GM21381 (cell line): Measurements from ENCODE around the gene EXOC2.
"Not testable (repeated sequence)": the region's sequence is repeated elsewhere in the genome, so short reads cannot be mapped to it uniquely, and the experiment has no call there.

Experiments
- ATAC-seq: cut with Tn5 transposase; IDR thresholded peaks from one replicate; pipeline ENCODE4 v1.9.1; 2021; ENCODE audit warnings: mild to moderate bottlenecking, moderate library complexity; ENCODE audit not compliant: unreplicated experiment

Gene EXOC2

DNA sequence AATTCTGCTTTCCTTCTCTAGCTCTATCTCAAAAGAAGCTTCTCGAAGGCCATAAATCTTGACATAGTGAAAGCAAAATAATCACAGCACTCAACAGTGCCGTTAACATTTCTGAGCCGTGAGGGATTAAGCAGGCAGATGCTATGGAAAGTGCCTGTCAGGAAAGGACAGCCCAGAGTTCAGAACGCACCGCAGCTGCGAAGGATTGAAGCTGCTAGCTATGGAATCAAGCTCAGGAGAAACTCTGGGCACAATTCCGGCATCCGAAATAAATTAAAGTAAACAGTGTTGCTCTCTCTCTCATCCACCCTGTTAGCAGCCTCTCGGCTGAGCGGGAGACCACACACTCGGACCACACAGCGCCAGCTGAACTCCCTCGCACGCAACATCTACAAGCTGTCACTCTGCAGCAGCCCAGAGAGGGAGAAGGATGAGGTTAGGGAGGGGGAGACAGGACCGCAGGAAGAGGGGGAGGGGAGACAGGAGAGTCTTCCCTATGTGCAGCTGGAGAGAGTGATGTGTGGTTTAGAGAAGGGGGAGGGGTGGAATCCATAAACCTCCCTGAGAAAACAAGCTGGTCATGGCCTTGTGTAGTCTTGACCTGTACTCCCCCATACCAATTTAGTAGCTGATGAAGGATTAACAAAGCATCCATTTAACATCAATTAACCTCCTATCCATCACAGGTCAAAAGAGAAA is 9.0 kb downstream of the EXOC2 start:
- no peak for ATAC-seq

DNA sequence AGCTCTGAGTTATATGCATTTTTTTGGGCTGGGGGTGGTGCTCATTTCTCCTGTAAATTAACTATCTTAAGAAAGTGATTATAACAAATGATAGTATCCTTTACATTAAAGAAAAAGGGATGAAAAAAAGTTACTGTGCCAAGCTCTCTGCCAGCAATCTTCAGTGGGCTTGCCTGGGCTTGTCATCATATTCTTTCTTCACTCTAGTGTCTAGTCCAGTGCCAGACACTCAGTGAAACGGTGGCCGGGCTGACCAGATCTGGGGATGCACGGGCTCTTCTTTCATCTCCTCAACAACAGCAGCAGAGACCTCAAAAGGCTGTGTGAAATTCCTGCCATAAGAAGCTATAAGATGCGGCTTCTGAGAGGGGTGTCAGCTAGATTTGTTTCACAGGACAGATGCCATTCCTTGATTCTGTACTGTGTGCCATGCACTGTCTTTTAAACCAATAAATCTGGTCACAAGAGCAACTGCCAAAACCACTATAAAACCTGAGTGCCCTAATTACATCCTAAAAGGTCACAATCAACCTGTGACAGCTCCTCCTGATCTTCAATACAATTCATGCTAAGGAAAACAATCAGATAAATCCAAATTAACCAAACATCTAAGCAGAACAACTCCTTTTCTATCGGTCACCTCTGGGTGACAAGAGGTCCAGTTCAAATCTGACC is 12.1 kb downstream of the EXOC2 start:
- no peak for ATAC-seq

DNA sequence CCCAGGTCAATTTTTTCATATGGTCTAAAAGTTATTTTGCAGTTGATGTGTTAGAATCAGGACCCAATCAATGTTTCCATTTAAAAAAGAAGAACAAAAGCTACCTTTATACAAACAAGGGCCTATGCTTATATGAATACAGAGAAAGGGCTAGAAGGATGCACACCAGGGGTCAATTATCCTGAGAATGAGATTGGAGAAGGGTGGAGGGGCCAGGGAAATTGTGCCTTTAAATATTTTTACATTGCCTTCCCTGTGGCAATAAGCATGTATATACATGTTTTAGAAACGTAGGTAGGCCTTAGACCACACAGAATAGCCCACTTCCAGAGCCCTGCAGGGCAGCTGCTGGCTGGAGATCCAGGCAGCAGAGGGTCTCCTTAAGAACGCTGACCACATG is 12.7 kb downstream of the EXOC2 start:
- no peak for ATAC-seq

DNA sequence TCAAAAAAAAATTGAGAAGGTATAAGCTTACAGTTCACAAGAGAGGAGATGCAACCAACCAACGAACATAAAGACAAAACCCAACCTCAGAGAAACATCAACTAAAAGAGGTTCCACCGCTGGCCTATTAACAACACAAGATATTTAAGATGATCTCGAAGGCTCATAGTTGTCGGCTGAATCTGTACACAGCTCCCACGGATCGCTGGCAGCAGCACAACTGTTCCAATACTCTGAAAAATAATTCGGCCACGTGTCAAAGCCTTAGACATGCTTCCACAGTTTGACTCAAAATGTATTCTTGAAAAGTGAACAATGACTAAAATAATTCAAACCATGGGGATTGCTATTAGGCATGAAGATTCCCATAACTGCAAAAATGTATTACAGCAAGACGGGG is 13.7 kb downstream of the EXOC2 start:
- ATAC-seq: no peak

DNA sequence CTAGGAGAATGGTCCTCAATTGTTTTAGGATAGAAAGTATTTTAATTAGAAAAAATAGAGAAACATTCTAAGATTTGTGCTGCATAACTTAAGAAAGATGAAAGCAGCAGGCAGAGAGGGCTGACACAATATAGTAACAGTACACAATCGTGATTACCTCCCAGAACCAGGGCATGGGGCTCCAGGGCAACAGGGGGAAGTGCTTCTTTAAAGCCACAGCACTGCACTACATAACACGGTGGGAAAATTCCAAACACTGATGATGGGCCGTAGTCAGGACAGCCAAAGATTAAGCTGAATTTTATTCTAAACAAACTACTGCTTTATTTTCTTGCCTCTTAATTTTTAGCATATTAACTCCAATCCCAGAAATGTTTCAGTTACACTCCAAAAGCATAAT is 14.4 kb downstream of the EXOC2 start:
- ATAC-seq: no peak

DNA sequence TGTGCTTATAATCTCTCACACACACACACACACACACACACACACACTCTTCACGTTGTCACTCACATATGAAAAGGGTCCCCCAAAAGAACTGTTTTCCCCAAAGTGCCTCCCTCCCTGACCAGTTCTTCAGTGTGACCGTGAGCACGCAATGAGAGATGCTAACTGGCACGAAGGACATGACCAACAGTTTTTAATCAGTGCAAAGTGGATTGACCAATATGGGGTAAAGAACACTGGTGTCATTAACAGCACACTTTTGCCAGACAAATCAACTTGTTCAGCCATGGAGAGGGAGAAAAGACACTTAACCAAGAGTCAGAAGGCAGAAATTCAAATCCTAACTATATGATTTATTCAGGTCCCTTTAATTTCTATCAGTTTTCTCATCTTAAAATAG is 15.0 kb downstream of the EXOC2 start:
- no peak for ATAC-seq

DNA sequence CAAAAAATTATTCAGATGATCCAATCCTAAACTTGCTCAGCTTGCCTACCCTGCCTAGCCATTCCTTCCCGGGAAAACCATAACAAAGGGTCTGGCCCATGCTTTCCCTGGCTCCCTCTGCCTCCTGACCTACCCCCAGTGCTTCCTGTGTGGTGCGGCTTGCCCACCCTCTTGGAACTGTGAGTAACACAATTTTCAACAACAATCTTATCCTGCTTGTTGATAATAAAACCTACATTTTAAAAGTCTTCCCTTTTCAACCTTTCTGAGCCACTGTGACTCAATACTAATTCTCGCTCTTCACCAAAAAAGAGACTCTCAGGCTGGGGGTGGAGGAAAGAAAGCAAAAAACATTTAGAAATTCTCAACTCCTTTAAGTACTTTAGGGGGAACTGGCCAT is 18.0 kb downstream of the EXOC2 start:
- ATAC-seq: no peak

DNA sequence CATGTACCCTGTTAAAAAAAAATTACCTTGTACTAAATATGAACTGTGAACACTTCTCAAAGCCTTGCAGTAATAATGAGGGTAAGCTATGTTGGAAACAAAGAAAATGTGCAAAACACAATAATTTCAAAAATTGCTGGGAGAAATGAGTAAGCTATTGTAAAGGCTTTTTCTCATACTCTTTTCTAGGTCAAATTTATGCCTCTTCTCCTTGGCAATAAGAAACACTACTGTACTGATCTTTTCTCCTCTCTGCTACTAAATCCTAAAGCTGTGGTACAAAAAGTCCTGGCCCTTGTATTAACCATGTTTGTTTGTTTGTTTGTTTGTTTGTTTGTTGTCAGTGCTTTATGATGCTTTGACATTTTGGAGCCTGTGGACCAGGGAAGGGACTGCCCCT is 18.5 kb downstream of the EXOC2 start:
- no peak for ATAC-seq

DNA sequence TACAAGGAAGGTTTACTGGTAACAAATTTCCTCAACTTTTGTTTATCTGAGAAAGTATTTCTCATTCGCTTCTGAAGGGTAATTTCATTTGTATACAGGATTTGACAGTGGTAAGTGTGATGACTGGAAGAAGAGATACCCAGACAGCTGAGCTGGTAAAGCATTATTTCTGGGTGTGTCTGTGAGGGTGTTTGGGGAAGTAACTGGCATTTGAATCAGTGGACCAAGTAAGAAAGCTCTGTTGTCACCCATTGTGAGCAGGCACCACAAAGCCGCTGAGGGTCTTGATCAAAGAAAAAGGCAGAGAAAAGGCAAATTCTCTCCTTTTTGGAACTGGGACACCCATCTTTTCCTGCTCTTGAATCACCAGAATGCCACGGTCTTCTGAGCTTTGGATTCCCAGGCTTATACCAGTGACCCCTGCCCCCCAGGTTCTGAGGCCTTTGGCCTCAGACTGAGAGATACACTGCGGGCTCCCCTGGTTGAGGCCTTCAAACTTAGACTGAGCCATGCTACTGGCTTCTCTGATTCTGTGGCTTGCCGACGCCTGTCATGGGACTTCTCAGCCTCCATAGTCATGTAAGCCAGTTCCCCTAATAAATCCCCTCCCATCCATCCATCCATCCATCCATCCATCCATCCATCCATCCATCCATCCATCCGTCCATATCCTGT is 25.5 kb downstream of the EXOC2 start:
- no peak for ATAC-seq

DNA sequence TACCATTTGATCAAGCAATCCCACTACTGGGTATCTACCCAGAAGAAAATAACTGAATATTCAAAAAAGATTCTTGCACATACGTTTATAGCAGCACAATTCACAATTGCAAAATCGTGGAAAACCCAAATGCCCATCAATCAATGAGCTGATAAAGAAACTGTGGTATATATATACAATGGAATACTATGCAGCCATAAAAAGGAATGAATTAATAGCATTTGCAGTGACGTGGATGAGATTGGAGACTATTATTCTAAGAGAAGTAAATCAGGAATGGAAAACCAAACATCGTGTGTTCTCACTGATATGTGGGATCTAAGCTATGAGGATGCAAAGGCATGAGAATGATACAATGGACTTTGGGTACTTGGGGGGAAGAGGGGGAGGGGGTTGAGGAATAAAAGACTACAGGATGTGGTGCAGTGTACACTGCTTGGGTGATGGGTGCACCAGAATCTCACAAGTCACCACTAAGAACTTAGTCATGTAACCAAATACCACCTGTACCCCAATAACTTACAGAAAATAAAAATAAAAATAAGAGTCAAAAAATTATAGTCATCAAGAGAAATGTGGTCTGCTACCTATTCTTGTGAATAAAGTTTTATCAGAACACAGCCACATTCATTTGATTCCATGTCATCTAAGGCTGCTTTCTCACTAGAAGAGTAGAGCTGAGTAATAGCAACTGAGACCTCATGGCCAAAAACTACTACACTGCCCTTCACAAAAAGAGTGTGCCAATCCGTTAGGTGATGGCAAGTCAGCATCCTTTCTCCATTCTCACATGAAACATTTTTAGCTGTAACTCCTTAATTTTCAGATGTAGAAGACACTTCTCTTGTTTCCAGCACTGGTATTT is 27.3 kb downstream of the EXOC2 start:
- ATAC-seq: no peak

DNA sequence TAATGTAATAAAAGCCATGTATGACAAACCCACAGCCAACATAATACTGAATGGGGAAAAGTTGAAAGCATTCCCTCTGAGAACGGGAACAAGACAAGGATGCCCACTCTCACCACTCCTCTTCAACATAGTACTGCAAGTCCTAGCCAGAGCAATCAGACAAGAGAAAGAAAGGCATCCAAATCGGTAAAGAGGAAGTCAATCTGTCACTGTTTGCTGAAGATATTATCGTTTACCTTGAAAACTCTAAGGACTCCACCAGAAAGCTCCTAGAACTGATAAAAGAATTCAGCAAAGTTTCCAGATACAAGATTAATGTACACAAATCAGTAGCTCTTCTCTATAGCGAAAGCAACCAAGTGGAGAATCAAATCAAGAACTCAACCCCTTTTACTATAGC is 29.2 kb downstream of the EXOC2 start:
- ATAC-seq: not testable (repeated sequence)

DNA sequence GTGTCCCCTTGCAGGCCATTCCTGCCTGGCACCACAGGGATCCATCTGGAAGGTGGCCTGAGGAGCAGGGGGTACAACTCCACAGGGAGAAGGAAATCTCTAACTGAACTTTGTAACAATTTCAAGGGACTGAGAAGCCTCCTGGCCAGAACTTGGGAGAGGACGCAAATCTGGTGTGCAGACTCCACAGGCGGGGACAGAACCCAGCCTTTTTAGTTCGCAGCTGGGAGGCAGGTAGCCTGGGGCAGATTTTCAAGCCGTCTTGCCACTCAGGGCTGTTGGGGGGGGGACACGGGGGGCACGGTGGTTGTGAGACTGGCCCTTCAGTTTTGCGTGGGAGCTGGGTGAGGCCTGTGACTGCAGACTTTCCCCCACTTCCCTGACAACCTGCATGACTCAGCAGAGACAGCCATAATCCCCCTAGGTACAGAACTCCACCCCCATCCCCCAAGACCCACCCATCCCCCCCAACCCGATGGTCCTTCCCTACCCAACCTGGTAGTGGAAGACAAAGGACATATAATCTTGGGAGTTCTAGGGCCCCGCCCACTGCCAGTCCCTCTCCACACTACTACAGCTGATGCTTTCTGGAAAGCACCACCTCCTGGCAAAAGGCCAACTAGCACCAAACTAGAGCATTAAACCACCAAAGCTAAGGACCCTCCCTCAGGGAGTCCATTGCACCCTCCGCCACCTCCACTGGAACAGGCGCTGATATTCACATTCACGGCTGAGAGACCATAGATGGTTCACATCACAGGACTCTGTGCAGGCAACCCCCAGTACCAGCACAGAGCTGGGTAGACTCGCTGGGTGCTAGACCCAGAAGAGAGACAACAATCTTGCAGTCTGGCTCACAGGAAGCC is 33.0 kb downstream of the EXOC2 start:
- ATAC-seq: no peak

DNA sequence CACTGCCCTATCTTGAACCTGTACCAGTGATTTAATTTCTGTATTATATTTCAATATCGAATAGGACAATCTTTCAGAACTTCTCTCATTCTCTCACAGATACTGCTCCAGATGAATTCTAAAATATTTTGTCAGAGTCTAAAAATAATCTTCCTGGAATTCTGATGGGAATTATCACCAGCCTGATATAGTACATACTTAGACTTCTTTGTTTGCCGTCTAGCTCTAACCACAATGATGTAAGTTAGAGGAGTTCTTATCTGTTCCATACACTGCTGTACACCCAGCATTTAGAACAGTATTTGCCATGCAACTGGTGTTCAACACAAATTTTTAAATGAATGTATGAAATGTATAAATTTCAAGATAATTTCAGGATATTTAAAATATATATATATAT is 34.7 kb downstream of the EXOC2 start:
- no peak for ATAC-seq

DNA sequence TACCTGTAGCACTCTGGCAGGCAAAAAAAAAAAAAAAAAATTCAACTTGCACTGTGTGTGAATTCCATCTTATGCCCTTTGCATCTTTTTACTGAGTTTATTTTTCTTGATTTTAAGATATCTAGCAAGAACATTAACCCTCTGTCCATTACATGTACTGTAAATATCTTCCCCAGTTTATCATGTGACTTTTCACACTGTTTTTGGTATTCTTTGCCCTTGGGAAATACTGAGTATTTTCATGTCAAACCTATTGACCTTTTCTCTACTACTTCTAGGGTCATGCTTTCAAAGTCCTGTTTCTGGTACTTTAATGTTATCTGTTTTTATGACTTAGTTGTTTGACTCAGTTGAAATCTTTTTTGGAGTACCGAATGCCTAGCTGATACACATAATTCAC is 35.2 kb downstream of the EXOC2 start:
- ATAC-seq: no peak

DNA sequence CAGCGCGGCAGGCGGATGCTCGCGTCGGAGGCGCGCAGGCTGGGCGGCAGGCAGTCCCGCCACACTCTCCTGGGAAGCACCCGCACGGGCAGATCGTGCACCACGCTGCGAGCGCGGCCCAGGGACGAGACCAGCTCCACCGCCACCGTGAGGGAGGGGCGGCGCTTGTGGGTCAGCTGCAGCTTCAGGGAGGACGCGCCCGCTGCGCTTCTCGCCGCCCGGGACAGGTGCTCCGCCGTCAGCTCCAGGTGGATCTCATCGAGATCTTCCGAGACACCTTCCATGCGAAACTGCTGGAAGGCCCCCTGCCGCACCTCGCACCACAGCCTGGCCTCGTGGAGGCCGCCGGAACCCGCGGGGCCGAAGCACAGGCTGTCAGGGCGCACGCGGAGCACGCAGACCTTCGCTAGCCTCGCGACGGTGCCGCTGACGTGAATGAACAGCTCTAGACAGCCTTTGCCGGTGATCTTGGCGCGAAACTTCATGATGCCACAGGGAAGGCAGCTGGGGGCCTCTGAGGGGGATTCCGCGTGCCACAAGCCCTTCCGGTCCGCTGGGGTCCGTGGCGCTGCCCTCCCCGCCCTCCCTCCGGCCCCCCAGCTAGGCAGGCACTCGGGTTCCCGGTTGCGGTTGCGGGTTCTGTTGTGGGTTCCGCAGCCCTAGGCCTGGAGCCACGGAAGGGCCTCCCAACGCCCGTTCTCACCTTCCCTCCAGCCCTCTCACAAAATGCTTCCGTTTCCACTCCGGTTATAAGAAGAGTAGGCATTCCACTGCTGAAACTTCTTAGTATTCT is 36.3 kb downstream of the EXOC2 start, which contains the start of gene HUS1B:
HUS1B (minus strand) TSS at position 641 of the 793 bp plus-strand sequence; CDS start at position 485, 156 bp downstream.
- ATAC-seq: no peak

DNA sequence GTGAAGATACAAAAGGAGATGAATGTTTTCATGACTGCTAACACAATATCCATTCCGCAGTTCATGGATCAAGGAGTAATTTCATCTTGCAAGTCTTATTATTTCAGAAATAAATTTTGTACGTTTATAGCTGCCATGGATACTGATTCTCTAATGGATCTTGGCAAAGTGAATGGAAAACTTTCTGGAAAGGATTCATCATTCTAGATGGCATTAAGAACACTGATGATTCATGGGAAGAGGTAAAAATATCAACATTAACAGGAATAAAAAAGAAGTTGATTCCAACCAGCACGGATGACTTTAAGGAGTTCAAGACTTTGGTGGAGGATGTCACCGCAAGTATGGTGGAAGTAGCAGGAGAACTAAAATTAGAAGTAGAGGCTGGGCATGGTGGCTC is 38.8 kb downstream of the EXOC2 start:
- no peak for ATAC-seq

DNA sequence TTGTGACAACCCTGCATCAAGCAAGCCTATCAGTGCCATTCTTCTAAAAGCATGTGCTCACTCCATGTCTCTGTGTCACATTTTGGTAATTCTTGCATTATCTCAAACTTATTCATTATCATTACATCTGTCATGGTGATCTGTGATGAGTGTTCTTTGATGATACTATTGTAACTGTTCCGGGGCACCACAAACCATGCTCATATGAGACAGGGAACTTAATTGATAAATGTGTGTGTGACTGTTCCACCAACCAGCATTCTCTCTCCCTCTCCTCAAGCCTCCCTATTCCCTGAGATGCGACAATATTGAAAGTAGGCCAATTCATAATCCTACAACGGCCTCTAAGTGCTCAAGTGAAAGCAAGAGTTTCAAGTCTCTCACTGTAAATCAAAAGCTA is 40.1 kb downstream of the EXOC2 start:
- no peak for ATAC-seq

DNA sequence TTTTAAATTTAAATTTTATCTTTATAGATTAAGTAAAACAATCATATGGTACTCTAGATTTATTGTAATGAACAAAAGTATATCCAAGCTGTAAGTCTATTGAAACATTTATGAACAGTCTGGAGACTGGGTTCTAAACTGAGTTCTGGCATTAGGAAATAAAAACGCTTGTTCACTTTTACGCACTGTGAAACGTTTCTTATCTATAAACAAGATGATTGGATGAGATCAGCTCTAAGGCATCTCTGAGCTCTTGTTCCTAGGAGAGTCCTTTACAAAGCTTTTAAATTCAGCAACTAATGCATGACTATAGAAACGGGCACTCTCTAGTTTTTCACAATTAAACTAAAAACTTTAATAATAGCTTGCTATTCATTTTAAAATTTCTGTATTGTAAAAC is 42.8 kb downstream of the EXOC2 start:
- ATAC-seq: no peak

DNA sequence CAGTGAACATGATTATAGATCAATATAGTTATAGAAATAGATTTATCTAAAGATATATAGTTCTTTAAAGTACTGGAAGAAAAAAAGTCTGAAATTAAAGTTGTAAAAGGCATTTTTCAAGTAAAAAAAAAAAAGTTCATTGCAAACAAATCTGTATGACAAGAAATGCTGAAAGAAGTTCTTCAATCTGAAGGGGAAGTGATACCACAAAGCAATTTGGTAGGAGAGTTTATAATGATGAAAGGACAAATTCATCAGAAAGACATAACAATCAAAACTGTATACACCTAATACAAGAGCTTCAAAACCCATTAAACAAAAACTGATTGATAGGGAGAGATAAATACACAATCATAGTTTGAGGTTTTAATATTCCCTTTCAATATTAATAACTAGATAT is 50.1 kb downstream of the EXOC2 start:
- no peak for ATAC-seq
